PC-3 (cell line): ENCODE data around the gene VAV3.

Source experiments
- CTCF ChIP-seq: fragments of 300-600 bp; sonication (generic); conservative IDR thresholded peaks from 2 replicates; pipeline ENCODE4 v1.5.1; 2017; ENCODE audit warnings: antibody characterized with exemption, low read depth, mild to moderate bottlenecking, low read length
- EZH2 ChIP-seq: fragments of 300-600 bp; sonication (generic); IDR thresholded peaks from one replicate; pipeline ENCODE4 v1.6.1; 2017; ENCODE audit warnings: antibody characterized with exemption, mild to moderate bottlenecking, low read length; ENCODE audit not compliant: unreplicated experiment
- EZH2phosphoT487 ChIP-seq: fragments of 300-600 bp; sonication (generic); IDR thresholded peaks from 2 replicates; pipeline ENCODE4 v1.6.1; 2018; ENCODE audit warnings: mild to moderate bottlenecking, antibody characterized with exemption, low read length, borderline replicate concordance

DNA sequence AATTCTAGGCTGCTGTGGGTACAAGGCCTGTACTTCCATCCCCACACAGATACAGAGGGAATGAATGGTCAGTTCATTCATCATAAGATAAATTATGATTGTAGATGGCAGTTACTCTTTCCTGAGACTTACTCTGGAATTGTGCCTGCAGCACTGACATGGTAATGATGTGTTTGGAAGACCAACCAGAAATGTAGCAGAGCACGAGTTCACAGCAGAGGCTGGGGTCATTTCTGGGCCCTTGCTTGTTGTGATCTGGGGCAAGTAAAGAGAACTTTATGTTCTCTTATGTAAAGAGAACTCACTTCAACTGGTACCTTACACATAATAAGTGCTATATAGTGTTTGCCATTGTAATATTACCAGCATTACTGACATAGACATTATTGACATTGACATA lies 412.2 kb downstream of the VAV3 start:
- no peak for TF ChIP-seq CTCF
- no peak for TF ChIP-seq EZH2
- TF ChIP-seq EZH2phosphoT487: no peak
